ENCODE results near the gene CRADD. TPM values are rescaled to one million over a fixed set of nuclear protein-coding genes. Genes with fewer than 3 reads are reported as not detected.

CRADD gene
- total and polyA plus RNA-seq, 2 of the 4 experiments (the other 2 are of a cell fraction), result 11.1 to 14.0 TPM

DNA sequence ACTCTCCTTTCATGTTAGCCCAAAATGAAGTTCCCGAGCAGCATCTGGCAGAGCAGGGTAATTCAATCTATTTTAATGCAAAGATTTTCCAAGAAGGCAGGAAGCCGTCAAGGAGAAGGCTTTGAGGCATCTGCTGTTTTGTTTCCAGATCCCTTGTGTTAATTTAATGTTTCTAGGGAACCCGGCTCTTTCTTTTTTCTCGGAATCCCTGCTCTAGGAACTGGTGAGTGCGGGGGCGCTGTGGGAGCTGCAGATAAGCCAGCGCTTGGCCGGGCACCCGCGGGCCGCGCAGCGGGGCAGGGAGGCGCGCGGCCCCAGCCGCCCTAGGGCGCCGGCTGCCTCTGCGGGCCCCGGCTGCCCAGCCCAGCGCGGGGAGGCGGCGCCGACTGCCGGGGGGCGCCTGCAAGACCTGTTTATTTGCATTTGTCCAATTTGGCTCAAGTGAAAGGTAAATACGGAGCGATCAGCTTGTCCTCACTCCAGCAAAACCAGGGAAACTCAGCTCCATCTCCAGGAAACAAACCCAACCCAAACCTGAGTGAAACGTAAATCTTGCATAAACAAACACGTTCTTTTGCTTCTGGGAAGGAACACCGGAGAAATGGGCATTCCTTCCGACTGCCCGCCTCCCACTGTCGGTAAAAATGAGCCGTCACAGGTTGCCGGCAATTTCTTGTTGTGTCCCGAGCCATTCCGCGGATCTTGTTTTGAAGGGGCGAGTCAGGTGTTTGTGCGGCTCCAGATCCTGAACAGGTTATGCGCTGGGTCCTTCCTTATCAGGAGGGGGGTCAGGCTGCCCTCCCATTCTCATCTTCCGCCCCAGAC lies 65.1 kb downstream of the CRADD start:
- Histone ChIP-seq H3K56ac (ENCODE audit: extremely low read depth, insufficient read depth, low read length) (peak overlapping the region; percentile 78), H2AK5ac (ENCODE audit: low read depth, low read length) (peak overlapping the region; percentile 23; the same call in 1 of the 2 replicates), H3K4ac (ENCODE audit: low read depth, low read length) (peak overlapping the region; percentile 84), H3K9me1 (ENCODE audit: insufficient read depth, low read length) (no peaks in the 10 kb centered on the region), H3K4me1 (ENCODE audit: control insufficient read depth, insufficient read depth, low read length) (peaks cover 5% of the 10 kb centered on the region), H3K23ac (ENCODE audit: low read depth, low read length) (peak overlapping the region; percentile 98), H3K27me3 (ENCODE audit: control insufficient read depth, insufficient read depth, low read length) (no peaks in the 10 kb centered on the region), H2BK120ac (ENCODE audit: low read depth, low read length) (peak overlapping the region; percentile 84), H3K9me3 (ENCODE audit: control insufficient read depth, insufficient read depth, low read length) (no peaks in the 10 kb centered on the region), H3K4me2 (ENCODE audit: low read depth, low read length) (peak overlapping the region; percentile 93), H3K18ac (ENCODE audit: low read depth, low read length) (peak overlapping the region; percentile 51), H3K36me3 (ENCODE audit: control insufficient read depth, insufficient read depth, low read length) (no peaks in the 10 kb centered on the region), H4K91ac (ENCODE audit: insufficient read depth, low read depth, low read length) (peak overlapping the region; percentile 85), H3K9ac (ENCODE audit: low read depth, low read length) (peak overlapping the region; percentile 68), H4K8ac (ENCODE audit: low read depth in 2 of 2, low read length in 2 of 2) (peak overlapping the region; percentile 37 to 93), H2AK9ac (replicated peaks; ENCODE audit: low read depth, low read length, poor library complexity) (peak overlapping the region; percentile 38), H3K79me1 (ENCODE audit: low read depth in 1 of 2, low read length in 2 of 2) (peaks cover 5 to 7% of the 10 kb centered on the region in 2 experiments; a peak in 3 of 4 replicates), H2BK20ac (ENCODE audit: low read depth, low read length) (peak overlapping the region; percentile 75), H3K27ac (ENCODE audit: insufficient read depth, low read length) (peak overlapping the region; percentile 65), H4K5ac (ENCODE audit: low read depth, low read length) (peak overlapping the region; percentile 53), H2AFZ (replicated peaks; ENCODE audit: low read length, poor library complexity) (peak overlapping the region; percentile 95), H2BK5ac (ENCODE audit: low read depth, low read length, poor library complexity, severe bottlenecking) (peak overlapping the region; percentile 45), H4K20me1 (ENCODE audit: insufficient read depth, low read length) (no peaks in the 10 kb centered on the region), H2BK15ac (ENCODE audit: low read depth, low read length) (peak overlapping the region; percentile 92; the same call in 2 of the 3 replicates), H3K4me3 (ENCODE audit: insufficient read depth, low read depth, low read length) (peak overlapping the region; percentile 65), H3K14ac (replicated peaks; ENCODE audit: low read depth, low read length) (peak overlapping the region; percentile 80)
- ChIA-PET POLR2A (ENCODE audit: unreplicated experiment) (no interaction called here), CTCF (interaction anchor here (0.7 to 1.3 kb wide), 5 partner anchors 10 to 360 kb away, joined by 3 to 4 read pairs (median 3); no protein-coding TSS in a partner anchor)
- DNase-seq, result peak; percentile 60
- in situ Hi-C loops (cut with MboI; ENCODE audit: low sequenced_read_pairs) (loop anchor here (5.0 kb wide), 1 partner anchor 175 kb away; no protein-coding TSS in a partner anchor), intact Hi-C loops (cut with micrococcal nuclease) (loop anchor here (1.0 to 5.0 kb wide), 5 partner anchors 45 to 240 kb away; partner anchors contain the start of gene CRADD), dilution Hi-C loops (cut with HindIII; ENCODE audit: low sequenced_read_pairs, unreplicated experiment) (no loop called here)
- peak; percentile 97 for ATAC-seq (ENCODE audit: low read depth)
- WGBS, 2 experiments (ENCODE audit: extremely low coverage in 2 of 2, insufficient read length in 1 of 2), result 0% methylated on average over 16 of the region's 45 CpGs; no CpG with 5 or more reads in 1 of the 2 experiments
- BruUV-seq (replicated peaks), result no TSS peak
- TF ChIP-seq RCOR1 (IDR thresholded peaks at IDR 0.05; ENCODE audit: insufficient replicate concordance, low read length), result no peak
- peak; percentile 69 for TF ChIP-seq RAD21 (IDR thresholded peaks at IDR 0.05; ENCODE audit: low read length)
- TF ChIP-seq POLR2A (IDR thresholded peaks at IDR 0.05; ENCODE audit: low read depth, low read length), result 0 out of 2 replicates have a peak, but pooled peaks have one; percentile 21
- TF ChIP-seq, protein P1, sequence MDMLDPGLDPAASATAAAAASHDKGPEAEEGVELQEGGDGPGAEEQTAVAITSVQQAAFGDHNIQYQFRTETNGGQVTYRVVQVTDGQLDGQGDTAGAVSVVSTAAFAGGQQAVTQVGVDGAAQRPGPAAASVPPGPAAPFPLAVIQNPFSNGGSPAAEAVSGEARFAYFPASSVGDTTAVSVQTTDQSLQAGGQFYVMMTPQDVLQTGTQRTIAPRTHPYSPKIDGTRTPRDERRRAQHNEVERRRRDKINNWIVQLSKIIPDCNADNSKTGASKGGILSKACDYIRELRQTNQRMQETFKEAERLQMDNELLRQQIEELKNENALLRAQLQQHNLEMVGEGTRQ (IDR thresholded peaks at IDR 0.05; ENCODE audit: low read depth, low read length), result no peak
- peak; percentile 62 for TF ChIP-seq SMC3 (IDR thresholded peaks at IDR 0.05; ENCODE audit: low read depth, low read length)
- no peak for TF ChIP-seq ELK1 (IDR thresholded peaks at IDR 0.05; ENCODE audit: borderline replicate concordance, low read depth, low read length)
- no peak for TF ChIP-seq RFX5 (IDR thresholded peaks at IDR 0.05; ENCODE audit: low read depth, low read length)
- TF ChIP-seq NFE2L2 (IDR thresholded peaks at IDR 0.05; ENCODE audit: low read depth, low read length), result no peak
- TF ChIP-seq FOS (IDR thresholded peaks at IDR 0.05; ENCODE audit: low read depth, low read length), result no peak
- peak; percentile 57 for TF ChIP-seq CTCF (conservative IDR thresholded peaks at IDR 0.05; ENCODE audit: low read depth, low read length)
- TF ChIP-seq MXI1 (IDR thresholded peaks at IDR 0.05; ENCODE audit: borderline replicate concordance, low read depth, low read length), result no peak
- no peak for TF ChIP-seq CHD1 (IDR thresholded peaks at IDR 0.05; ENCODE audit: low read depth, low read length)
- TF ChIP-seq BHLHE40 (IDR thresholded peaks at IDR 0.05; ENCODE audit: low read depth, low read length), result no peak
- no peak for TF ChIP-seq MAFK (IDR thresholded peaks at IDR 0.05; ENCODE audit: low read depth, low read length)

All from IMR-90 (cell line).